ENCODE measurements around the gene KIF23.

DNA sequence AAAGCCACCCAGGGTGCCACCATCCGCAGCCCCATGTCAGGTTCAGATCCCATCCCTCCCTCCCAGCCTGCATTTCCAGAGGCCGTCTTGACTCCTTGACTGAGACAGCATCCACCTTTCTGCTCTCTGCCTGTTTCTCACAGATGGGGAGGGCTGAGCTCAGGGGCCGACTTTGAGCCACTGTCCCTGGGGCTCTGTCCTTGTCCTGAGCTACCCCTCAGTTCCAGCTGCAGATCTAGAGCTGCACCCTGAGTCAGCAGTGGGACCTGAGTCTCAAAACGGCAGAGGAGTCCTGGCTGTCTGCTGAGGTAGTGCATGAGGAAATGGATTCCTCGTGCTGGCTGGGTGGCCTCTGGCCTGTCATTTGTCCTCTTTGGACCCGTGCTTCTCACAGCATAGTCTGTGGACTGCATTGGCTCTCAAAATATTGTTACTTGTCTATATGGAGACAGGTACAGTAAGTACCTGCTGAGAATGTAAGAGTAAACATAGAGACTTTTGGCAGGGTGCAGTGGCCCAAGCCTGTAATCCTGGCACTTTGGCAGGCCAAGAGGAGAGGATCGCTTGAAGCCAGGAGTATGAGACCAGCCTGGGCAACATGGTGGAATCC is 60.8 kb downstream of the KIF23 start:
- TF ChIP-seq, protein P1, sequence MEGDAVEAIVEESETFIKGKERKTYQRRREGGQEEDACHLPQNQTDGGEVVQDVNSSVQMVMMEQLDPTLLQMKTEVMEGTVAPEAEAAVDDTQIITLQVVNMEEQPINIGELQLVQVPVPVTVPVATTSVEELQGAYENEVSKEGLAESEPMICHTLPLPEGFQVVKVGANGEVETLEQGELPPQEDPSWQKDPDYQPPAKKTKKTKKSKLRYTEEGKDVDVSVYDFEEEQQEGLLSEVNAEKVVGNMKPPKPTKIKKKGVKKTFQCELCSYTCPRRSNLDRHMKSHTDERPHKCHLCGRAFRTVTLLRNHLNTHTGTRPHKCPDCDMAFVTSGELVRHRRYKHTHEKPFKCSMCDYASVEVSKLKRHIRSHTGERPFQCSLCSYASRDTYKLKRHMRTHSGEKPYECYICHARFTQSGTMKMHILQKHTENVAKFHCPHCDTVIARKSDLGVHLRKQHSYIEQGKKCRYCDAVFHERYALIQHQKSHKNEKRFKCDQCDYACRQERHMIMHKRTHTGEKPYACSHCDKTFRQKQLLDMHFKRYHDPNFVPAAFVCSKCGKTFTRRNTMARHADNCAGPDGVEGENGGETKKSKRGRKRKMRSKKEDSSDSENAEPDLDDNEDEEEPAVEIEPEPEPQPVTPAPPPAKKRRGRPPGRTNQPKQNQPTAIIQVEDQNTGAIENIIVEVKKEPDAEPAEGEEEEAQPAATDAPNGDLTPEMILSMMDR (IDR thresholded peaks at IDR 0.05), result no peak
- TF ChIP-seq POLR2A (IDR thresholded peaks at IDR 0.05), result no peak
- no peak for TF ChIP-seq POLR2AphosphoS5 (IDR thresholded peaks at IDR 0.05)
